Gastroesophageal sphincter (tissue), 4 donors: ENCODE data around the gene ZNF518B. TPM values are rescaled to one million over a fixed set of nuclear protein-coding genes. Genes with fewer than 3 reads are reported as not detected.

Experiments used
- ATAC-seq: fragments of 150-250 bp; one replicate; pipeline ENCODE4 v1.9.1; 2016; ENCODE audit warnings: mild to moderate bottlenecking, moderate library complexity
- H3K27ac ChIP-seq, 4 donors: fragments of 200-600 bp; sonication (generic) in 3 of 4; 1 replicate in 3 of 4; 2 replicates in 1 of 4; pipeline ENCODE4 v1.5.1; 2016 to 2019
- H3K27me3 ChIP-seq: fragments of 200-600 bp; sonication (generic); one replicate; pipeline ENCODE4 v1.5.1; 2019
- H3K36me3 ChIP-seq, 2 donors: fragments of 200-600 bp; sonication (generic); one replicate each; pipeline ENCODE4 v1.5.1; 2019; ENCODE audit warnings: control low read depth in 1 of 2
- H3K4me1 ChIP-seq, 3 donors: fragments of 200-600 bp; sonication (generic); 1 replicate in 2 of 3; 2 replicates in 1 of 3; pipeline ENCODE4 v1.5.1; 2016 to 2019; ENCODE audit warnings: control low read depth in 2 of 3
- H3K4me3 ChIP-seq, 2 donors: fragments of 200-600 bp; sonication (generic); one replicate each; pipeline ENCODE4 v1.5.1; 2019; ENCODE audit warnings: mild to moderate bottlenecking in 1 of 2, moderate library complexity in 1 of 2
- H3K9me3 ChIP-seq, 3 donors: fragments of 200-600 bp; sonication (generic); one replicate each; pipeline ENCODE4 v1.5.1; 2017 to 2019; ENCODE audit warnings: control low read depth in 2 of 3
- EP300 ChIP-seq: sonication (generic); formaldehyde crosslinking; IDR thresholded peaks from one replicate; pipeline ENCODE4 v1.6.1; 2017; ENCODE audit warnings: antibody characterized with exemption, mild to moderate bottlenecking
- POLR2A ChIP-seq, 2 donors: fragments of 450-650 bp; IDR thresholded peaks; one replicate each; pipeline ENCODE4 v1.6.1; 2017; ENCODE audit warnings: antibody characterized with exemption in 2 of 2, mild to moderate bottlenecking in 2 of 2, moderate library complexity in 1 of 2
- POLR2AphosphoS5 ChIP-seq: sonication (generic); formaldehyde crosslinking; IDR thresholded peaks from one replicate; pipeline ENCODE4 v1.6.1; 2017; ENCODE audit warnings: antibody characterized with exemption
- WGBS, 2 donors: methylation state at CpG; one replicate each; pipeline ENCODE4 v1.1.5; 2018; ENCODE audit warnings: low coverage in 1 of 2; 5-methylcytosine and 5-hydroxymethylcytosine counted together
- total RNA-seq, 4 donors: library from RNA; depleted of rRNA; stranded (reverse); fragments of >200 nt; gene quantifications; one replicate each; pipeline ENCODE4 v1.1.0, GENCODE V29; 2016
- TF ChIP-seq, protein P1 (sequence below), 4 experiments: fragments of 200-600 bp in 2 of 4; fragments of 450-650 bp in 2 of 4; sonication (generic) in 1 of 4; IDR thresholded peaks; one replicate each; pipeline ENCODE4 v1.5.1; 2017 to 2019; ENCODE audit warnings: antibody characterized with exemption in 4 of 4, mild to moderate bottlenecking in 2 of 4, moderate library complexity in 2 of 4

ZNF518B gene
- total RNA-seq, 4 donors from 2014 or later, result 28.7 to 36.5 (median 32.8) TPM

- Histone ChIP-seq H3K9me3 (no peaks in the 10 kb centered on the region), H3K4me1 (no peaks in the 10 kb centered on the region), H3K4me3 (no peak overlapping the region), H3K36me3 (no peaks in the 10 kb centered on the region), H3K27ac (no peak overlapping the region), H3K27me3 (no peaks in the 10 kb centered on the region)
- TF ChIP-seq POLR2AphosphoS5, result no peak
- no peak for TF ChIP-seq POLR2A (IDR thresholded peaks at IDR 0.05)
- TF ChIP-seq EP300, result no peak
- TF ChIP-seq, protein P1, sequence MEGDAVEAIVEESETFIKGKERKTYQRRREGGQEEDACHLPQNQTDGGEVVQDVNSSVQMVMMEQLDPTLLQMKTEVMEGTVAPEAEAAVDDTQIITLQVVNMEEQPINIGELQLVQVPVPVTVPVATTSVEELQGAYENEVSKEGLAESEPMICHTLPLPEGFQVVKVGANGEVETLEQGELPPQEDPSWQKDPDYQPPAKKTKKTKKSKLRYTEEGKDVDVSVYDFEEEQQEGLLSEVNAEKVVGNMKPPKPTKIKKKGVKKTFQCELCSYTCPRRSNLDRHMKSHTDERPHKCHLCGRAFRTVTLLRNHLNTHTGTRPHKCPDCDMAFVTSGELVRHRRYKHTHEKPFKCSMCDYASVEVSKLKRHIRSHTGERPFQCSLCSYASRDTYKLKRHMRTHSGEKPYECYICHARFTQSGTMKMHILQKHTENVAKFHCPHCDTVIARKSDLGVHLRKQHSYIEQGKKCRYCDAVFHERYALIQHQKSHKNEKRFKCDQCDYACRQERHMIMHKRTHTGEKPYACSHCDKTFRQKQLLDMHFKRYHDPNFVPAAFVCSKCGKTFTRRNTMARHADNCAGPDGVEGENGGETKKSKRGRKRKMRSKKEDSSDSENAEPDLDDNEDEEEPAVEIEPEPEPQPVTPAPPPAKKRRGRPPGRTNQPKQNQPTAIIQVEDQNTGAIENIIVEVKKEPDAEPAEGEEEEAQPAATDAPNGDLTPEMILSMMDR (IDR thresholded peaks at IDR 0.05), result no peak
- no peak for ATAC-seq
- WGBS, 2 donors, result 65 to 80% methylated on average over 1 to 6 of the region's 8 CpGs
Observed at GRCh38 chr4:10405672-10406071, 51.6 kb downstream of the ZNF518B start.

DNA sequence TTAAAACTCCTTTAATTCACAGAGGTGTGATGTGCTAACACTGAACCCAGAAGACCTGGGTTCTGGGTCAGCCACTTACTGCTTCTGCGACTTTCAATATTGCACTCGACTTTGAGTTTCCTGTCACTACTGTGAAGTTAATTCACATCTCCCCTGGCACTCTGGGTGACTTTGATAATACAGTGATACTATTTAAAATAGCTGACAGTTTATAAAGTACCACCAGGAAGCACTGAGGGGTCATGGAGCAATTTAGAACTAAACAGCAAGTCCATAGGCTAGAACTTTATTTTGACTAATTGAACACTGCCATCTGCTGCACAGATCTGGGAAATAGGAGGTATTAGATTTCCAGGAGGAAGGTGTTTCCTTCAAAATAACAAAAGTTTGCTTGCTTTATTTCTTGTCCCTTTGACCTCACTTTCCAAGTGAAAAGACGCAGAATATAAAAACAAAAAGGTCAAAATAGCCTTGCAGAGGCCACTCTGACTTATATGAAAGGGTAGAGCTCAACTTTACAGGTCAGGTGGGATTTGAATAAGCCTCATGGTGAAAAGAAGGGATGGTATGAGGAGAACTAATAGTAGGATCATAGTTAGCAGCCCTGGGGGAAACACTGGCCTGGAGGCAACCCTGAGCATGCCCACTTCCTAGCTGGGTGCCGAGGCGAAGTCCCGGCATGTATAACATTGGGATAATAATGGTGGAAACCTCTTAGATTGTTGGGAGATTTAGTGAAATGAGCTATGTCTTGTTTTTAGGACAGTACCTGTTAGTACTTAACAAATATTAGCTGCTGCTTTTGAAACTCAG lies 53.4 kb downstream of the ZNF518B start:
- Histone ChIP-seq H3K27me3 (no peaks in the 10 kb centered on the region), H3K4me3 (no peak overlapping the region), H3K36me3 (no peaks in the 10 kb centered on the region), H3K4me1 (no peaks in the 10 kb centered on the region), H3K9me3 (no peaks in the 10 kb centered on the region), H3K27ac (no peak overlapping the region)
- ATAC-seq, result no peak
- TF ChIP-seq, protein P1 (IDR thresholded peaks at IDR 0.05), result peak; percentile 32 to 78 (median 69)
- TF ChIP-seq POLR2AphosphoS5, result no peak
- WGBS, 2 donors, result 65 to 67% methylated on average over 6 of the region's 6 CpGs

DNA sequence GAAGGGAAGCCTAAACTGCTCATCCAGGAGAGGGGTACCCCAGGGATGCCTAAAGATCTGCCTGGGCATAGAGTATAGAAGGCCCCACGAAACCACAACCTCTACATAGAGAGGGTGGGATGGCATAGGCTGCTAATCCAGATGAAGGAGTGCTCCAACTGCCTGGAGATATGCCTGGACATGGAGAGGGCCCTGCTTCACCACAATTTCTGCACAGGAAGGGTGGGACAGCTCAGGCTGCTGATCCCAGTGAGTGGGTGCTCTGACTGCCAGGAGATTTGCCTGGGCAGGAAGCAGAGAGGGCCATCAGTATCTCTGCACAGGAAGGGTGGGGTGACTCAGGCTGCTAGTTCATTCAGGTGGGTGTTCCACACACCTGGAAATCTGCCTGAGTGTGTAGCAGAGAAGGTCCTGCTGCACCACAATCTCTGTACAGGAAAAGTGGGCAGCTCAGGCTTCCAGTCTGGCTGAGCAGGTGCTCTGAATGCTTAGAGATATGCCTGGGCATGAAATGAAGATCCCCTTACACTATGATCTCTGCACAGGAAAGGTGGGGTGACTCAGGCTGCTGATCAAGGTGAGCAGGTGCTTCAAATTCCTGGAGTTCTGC lies 61.1 kb downstream of the ZNF518B start:
- no peak for ATAC-seq
- no peaks in the 10 kb centered on the region for H3K4me1 ChIP-seq
- H3K27me3 ChIP-seq, result peaks cover 14% of the 10 kb centered on the region
- TF ChIP-seq POLR2AphosphoS5, result no peak
- TF ChIP-seq, protein P1 (IDR thresholded peaks at IDR 0.05), result no peak
- TF ChIP-seq EP300, result no peak
- TF ChIP-seq POLR2A (IDR thresholded peaks at IDR 0.05), result no peak
- no peak overlapping the region for H3K27ac ChIP-seq
- H3K4me3 ChIP-seq, result no peak overlapping the region
- no peaks in the 10 kb centered on the region for H3K36me3 ChIP-seq
- WGBS, 2 donors, result no CpG with 5 or more reads among the region's 1 CpG
- H3K9me3 ChIP-seq, result peaks cover 0 to 8% (median 0%) of the 10 kb centered on the region in 3 donors

Other genes with a start within 250 kb of the ZNF518B start
- gene CLNK, start 227.3 kb upstream of the ZNF518B start, total RNA-seq, result under 1 TPM in 2 of 4 donors, not detected in 2; under 0.01 to 0.73 TPM